Suprapubic skin (tissue), 4 donors: ENCODE measurements around the gene CS. TPM values are rescaled to one million over a fixed set of nuclear protein-coding genes. Genes with fewer than 3 reads are reported as not detected.

Experiments used
- DNase-seq, 2 donors: peaks; one replicate each; pipeline ENCODE4 v3.0.0-alpha.2; 2019; ENCODE audit warnings: low spot score in 2 of 2
- H3K27ac ChIP-seq: fragments of 200-600 bp; sonication (generic); one replicate; pipeline ENCODE4 v1.5.1; 2019
- H3K27me3 ChIP-seq: fragments of 200-600 bp; sonication (generic); one replicate; pipeline ENCODE4 v1.5.1; 2019
- H3K36me3 ChIP-seq: fragments of 200-600 bp; sonication (generic); one replicate; pipeline ENCODE4 v1.5.1; 2019
- H3K4me1 ChIP-seq: fragments of 200-600 bp; sonication (generic); one replicate; pipeline ENCODE4 v1.5.1; 2019
- H3K4me3 ChIP-seq: fragments of 200-600 bp; sonication (generic); one replicate; pipeline ENCODE4 v1.5.1; 2019; ENCODE audit warnings: mild to moderate bottlenecking
- H3K9me3 ChIP-seq: fragments of 200-600 bp; sonication (generic); one replicate; pipeline ENCODE4 v1.5.1; 2019
- CTCF ChIP-seq, 2 donors: fragments of 200-600 bp in 1 of 2; fragments of 450-650 bp in 1 of 2; sonication (generic) in 1 of 2; IDR thresholded peaks; one replicate each; pipeline ENCODE4 v1.5.1; 2016 to 2019; ENCODE audit warnings: antibody characterized with exemption in 2 of 2, mild to moderate bottlenecking in 1 of 2, moderate library complexity in 1 of 2
- EP300 ChIP-seq: sonication (generic); formaldehyde crosslinking; IDR thresholded peaks from one replicate; pipeline ENCODE4 v1.6.1; 2017; ENCODE audit warnings: antibody characterized with exemption
- POLR2A ChIP-seq, 2 donors: fragments of 450-650 bp; IDR thresholded peaks; one replicate each; pipeline ENCODE4 v1.6.1; 2017; ENCODE audit warnings: antibody characterized with exemption in 2 of 2, mild to moderate bottlenecking in 2 of 2, moderate library complexity in 2 of 2
- POLR2AphosphoS5 ChIP-seq, 3 donors: sonication (generic); formaldehyde crosslinking; IDR thresholded peaks; one replicate each; pipeline ENCODE4 v1.6.1; 2017; ENCODE audit warnings: antibody characterized with exemption in 3 of 3
- WGBS: methylation state at CpG from one replicate; pipeline ENCODE4 v1.1.5; 2018; 5-methylcytosine and 5-hydroxymethylcytosine counted together
- total RNA-seq, 4 donors: library from RNA; depleted of rRNA; stranded (reverse); fragments of >200 nt; gene quantifications; one replicate each; pipeline ENCODE4 v1.1.0, GENCODE V29; 2016

The CS gene
- total RNA-seq, 4 donors from 2014 or later = 176 to 218 (median 179) TPM

- peaks cover 93% of the 10 kb centered on the region for H3K36me3 ChIP-seq
- no peaks in the 10 kb centered on the region for H3K9me3 ChIP-seq
- 70% methylated on average over 9 of the region's 9 CpGs for WGBS
- no peaks in the 10 kb centered on the region for H3K27me3 ChIP-seq
- DNase-seq = no peak
- H3K4me1 ChIP-seq = no peaks in the 10 kb centered on the region
- no peak overlapping the region for H3K4me3 ChIP-seq
- no peak overlapping the region for H3K27ac ChIP-seq
- TF ChIP-seq POLR2AphosphoS5 (IDR thresholded peaks at IDR 0.05) (no peak), POLR2A (IDR thresholded peaks at IDR 0.05) (no peak), EP300 (no peak), CTCF (IDR thresholded peaks at IDR 0.05) (no peak)
Observed at GRCh38 chr12:56241424-56242303, 58.5 kb downstream of the CS start.

- TF ChIP-seq POLR2AphosphoS5 (IDR thresholded peaks at IDR 0.05) = no peak
- TF ChIP-seq EP300 = no peak
- no peak for TF ChIP-seq POLR2A (IDR thresholded peaks at IDR 0.05)
- no peak for TF ChIP-seq CTCF (IDR thresholded peaks at IDR 0.05)
- no peaks in the 10 kb centered on the region for H3K27me3 ChIP-seq
- H3K4me3 ChIP-seq = no peak overlapping the region
- no peaks in the 10 kb centered on the region for H3K9me3 ChIP-seq
- H3K27ac ChIP-seq = no peak overlapping the region
- WGBS = 81% methylated on average over 10 of the region's 11 CpGs
- no peak for DNase-seq
- H3K36me3 ChIP-seq = peaks cover 58% of the 10 kb centered on the region
- no peaks in the 10 kb centered on the region for H3K4me1 ChIP-seq
Observed at GRCh38 chr12:56237552-56237951, 62.6 kb downstream of the CS start.

DNA sequence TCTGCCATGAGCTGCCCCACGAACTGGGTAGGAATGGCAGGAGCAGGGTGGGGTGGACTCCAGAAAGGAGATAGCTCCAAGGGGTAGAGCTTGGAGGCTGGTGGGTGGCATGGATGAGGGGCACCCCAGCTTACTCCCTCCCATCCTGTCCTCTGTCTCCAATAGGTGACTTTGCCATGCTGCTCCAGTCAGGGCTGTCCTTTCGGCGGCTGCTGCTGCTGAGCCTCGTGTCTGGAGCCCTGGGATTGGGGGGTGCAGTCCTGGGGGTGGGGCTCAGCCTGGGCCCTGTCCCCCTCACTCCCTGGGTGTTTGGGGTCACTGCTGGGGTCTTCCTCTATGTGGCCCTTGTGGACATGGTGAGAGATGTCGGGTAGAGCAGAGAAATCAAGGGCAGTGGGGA is 63.1 kb downstream of the CS start:
- Histone ChIP-seq H3K9me3 (no peaks in the 10 kb centered on the region), H3K4me3 (no peak overlapping the region), H3K4me1 (no peaks in the 10 kb centered on the region), H3K27ac (no peak overlapping the region), H3K27me3 (no peaks in the 10 kb centered on the region), H3K36me3 (peaks cover 53% of the 10 kb centered on the region)
- WGBS = 83% methylated on average over 2 of the region's 5 CpGs
- TF ChIP-seq POLR2A (IDR thresholded peaks at IDR 0.05) (no peak), EP300 (no peak), CTCF (IDR thresholded peaks at IDR 0.05) (no peak), POLR2AphosphoS5 (IDR thresholded peaks at IDR 0.05) (no peak)
- DNase-seq = no peak

- H3K9me3 ChIP-seq = no peaks in the 10 kb centered on the region
- H3K36me3 ChIP-seq = peaks cover 44% of the 10 kb centered on the region
- no peak overlapping the region for H3K27ac ChIP-seq
- H3K4me3 ChIP-seq = no peak overlapping the region
- WGBS = 95% methylated on average over 5 of the region's 6 CpGs
- DNase-seq = no peak
- no peaks in the 10 kb centered on the region for H3K4me1 ChIP-seq
- H3K27me3 ChIP-seq = no peaks in the 10 kb centered on the region
- TF ChIP-seq EP300 (no peak), POLR2AphosphoS5 (IDR thresholded peaks at IDR 0.05) (no peak), POLR2A (IDR thresholded peaks at IDR 0.05) (no peak), CTCF (IDR thresholded peaks at IDR 0.05) (no peak)
Observed at GRCh38 chr12:56236091-56236490, 64.0 kb downstream of the CS start.

- Histone ChIP-seq H3K9me3 (no peaks in the 10 kb centered on the region), H3K27me3 (no peaks in the 10 kb centered on the region), H3K36me3 (peaks cover 32% of the 10 kb centered on the region), H3K4me3 (no peak overlapping the region), H3K27ac (no peak overlapping the region), H3K4me1 (no peaks in the 10 kb centered on the region)
- TF ChIP-seq EP300 (no peak), POLR2AphosphoS5 (IDR thresholded peaks at IDR 0.05) (no peak), POLR2A (IDR thresholded peaks at IDR 0.05) (no peak), CTCF (IDR thresholded peaks at IDR 0.05) (no peak)
- 78% methylated on average over 16 of the region's 16 CpGs for WGBS
- DNase-seq = no peak
Observed at GRCh38 chr12:56234746-56235436, 65.2 kb downstream of the CS start.
